Measurements from ENCODE around the gene SREBF1. TPM values are rescaled to one million over a fixed set of nuclear protein-coding genes. Genes with fewer than 3 reads are reported as not detected.
A peak's percentile ranks its signal among the peaks of the same experiment; 100 is the strongest.

The SREBF1 gene
- total and polyA plus RNA-seq, 5 donors, result 28.7 to 45.7 (median 40.5) TPM

DNA sequence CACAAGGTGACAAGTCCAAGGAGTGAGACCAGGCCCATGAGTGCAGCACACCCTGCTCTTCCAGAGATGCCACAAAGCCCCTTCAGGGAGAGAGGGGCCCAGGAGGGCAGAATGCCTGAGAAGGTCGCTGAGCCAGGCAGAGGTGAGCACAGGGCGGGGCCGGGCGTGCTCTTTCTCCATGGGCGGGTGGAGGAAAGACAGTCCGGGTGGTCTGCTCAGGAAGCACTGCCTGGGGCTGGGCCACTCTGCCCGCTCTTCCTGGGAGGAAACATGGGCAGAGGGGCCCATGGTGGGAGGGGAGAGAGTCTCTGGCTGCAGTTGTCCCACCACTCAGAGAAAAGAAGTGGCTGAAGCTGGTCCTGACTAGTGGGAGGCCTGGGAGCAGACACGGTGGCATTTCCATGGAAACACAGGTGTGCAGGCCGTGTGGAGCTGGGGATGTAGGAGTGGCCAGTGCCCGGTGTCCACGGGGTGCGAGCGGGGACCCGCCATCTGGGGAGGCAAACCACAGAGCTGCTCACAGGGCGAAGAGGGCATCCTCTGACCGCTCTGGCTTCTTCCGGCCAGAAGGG is 10.4 kb upstream of the SREBF1 start:
- H3K27me3 ChIP-seq (ENCODE audit: control insufficient read depth, insufficient read depth), result no peaks in the 10 kb centered on the region
- no peak for ATAC-seq
- H3K27ac ChIP-seq (ENCODE audit: low read length), result no peak overlapping the region
- no peak overlapping the region for H3K4me3 ChIP-seq (ENCODE audit: low read length)
- peak in 2 of 3 donors; percentile 35 to 55 for DNase-seq
- H3K9me3 ChIP-seq (ENCODE audit: control insufficient read depth, low read length), result no peaks in the 10 kb centered on the region
- peaks cover 17% of the 10 kb centered on the region for H3K4me1 ChIP-seq (ENCODE audit: control insufficient read depth, insufficient read depth, low read length)
- 80% methylated on average over 17 of the region's 17 CpGs for WGBS
- intact Hi-C loops (cut with DNase I), result loop anchor here in 1 of 4 donors (10.0 kb wide), 1 partner anchor 162 kb away; the partner anchor contains the start of gene RAI1

DNA sequence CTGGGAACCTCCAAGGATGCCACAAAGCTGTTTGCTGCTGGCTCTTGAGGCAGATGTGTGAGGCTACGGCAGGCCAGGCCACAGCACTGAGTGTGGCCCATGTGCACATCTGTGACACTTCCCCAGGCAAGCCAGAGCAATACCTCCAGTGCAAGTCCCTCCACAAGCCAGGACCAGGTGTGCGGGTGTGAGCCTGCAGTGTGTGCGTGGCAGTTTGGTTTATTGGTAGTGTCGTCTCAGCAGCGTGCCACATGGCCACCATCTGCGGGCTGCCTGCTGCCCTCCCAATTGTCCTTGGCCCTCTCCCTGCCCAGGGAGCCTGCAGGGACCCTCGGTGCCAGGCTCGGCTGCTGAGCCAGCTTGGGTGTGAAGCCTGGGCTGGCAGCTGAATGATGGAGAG is 9.9 kb upstream of the SREBF1 start:
- Histone ChIP-seq H3K4me1 (ENCODE audit: control insufficient read depth, insufficient read depth, low read length) (peaks cover 17% of the 10 kb centered on the region), H3K27me3 (ENCODE audit: control insufficient read depth, insufficient read depth) (no peaks in the 10 kb centered on the region), H3K9me3 (ENCODE audit: control insufficient read depth, low read length) (no peaks in the 10 kb centered on the region), H3K27ac (ENCODE audit: low read length) (no peak overlapping the region), H3K4me3 (ENCODE audit: low read length) (no peak overlapping the region)
- no peak for ATAC-seq
- DNase-seq, result peak in 2 of 3 donors; percentile 39 to 48
- intact Hi-C loops (cut with DNase I), result loop anchor here in 1 of 4 donors (10.0 kb wide), 1 partner anchor 162 kb away; the partner anchor contains the start of gene RAI1
- 91% methylated on average over 8 of the region's 8 CpGs for WGBS

DNA sequence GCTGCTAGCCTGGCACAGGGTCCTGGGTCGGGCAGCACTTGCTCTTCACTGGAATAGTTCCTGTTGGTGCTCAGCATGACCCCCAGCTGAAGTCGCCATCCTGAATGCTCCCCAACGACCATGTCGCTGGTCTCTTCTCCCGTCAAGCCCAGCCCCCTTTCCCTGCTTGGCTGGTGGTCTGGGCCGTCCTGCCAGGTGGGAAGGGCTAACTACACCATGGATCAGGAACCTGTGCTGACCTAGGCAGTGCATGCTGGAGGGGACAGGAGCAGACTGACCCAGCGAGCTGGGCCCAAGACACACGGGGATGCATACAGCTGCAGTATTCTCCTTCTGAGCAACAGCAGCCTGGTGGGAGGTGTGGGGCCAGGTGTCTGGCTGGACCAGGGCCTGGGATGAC is 9.2 kb upstream of the SREBF1 start:
- intact Hi-C loops (cut with DNase I), result loop anchor here in 1 of 4 donors (10.0 kb wide), 1 partner anchor 161 kb away; the partner anchor contains the start of gene RAI1
- Histone ChIP-seq H3K4me1 (ENCODE audit: control insufficient read depth, insufficient read depth, low read length) (peaks cover 17% of the 10 kb centered on the region), H3K27ac (ENCODE audit: low read length) (no peak overlapping the region), H3K9me3 (ENCODE audit: control insufficient read depth, low read length) (no peaks in the 10 kb centered on the region), H3K4me3 (ENCODE audit: low read length) (no peak overlapping the region), H3K27me3 (ENCODE audit: control insufficient read depth, insufficient read depth) (no peaks in the 10 kb centered on the region)
- ATAC-seq, result no peak
- WGBS, result 81% methylated on average over 8 of the region's 8 CpGs
- DNase-seq, result peak in 1 of 3 donors; percentile 51

DNA sequence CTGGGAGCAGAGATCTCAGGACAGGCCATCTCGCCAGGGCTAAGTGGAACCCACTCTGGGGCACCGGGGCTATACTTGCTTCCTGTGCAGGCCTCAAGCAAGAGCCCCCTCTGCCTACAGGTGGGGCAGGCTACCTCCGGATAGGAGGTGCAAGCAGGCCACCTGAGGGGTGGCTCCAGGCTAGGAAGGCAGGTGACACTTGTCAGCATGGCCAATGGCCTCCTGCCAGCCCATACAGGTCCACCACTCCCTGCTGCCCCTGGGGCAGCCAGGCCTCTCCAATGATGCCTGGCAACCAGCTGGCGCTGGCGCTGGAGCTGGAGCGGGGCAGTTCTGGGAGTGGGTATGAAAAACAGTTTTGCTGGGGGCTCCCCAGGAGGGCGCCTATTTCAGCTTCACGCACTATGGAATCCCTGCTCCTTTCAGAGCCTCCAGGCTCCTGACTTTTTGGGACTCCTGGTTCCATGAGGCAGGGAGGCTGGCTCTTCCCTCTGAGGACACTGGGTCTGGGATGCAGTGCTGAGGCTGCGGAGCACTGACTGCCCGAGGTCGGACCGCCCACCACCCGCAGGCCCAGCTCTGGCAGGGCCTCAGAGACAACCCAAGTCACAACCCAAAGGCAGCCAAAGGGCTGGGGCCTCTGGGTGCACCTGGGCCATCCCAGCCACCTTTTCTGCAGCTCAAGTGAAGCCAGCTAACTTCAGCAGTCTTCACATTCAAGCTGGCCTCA is 8.4 kb upstream of the SREBF1 start:
- WGBS, result 85% methylated on average over 13 of the region's 13 CpGs

DNA sequence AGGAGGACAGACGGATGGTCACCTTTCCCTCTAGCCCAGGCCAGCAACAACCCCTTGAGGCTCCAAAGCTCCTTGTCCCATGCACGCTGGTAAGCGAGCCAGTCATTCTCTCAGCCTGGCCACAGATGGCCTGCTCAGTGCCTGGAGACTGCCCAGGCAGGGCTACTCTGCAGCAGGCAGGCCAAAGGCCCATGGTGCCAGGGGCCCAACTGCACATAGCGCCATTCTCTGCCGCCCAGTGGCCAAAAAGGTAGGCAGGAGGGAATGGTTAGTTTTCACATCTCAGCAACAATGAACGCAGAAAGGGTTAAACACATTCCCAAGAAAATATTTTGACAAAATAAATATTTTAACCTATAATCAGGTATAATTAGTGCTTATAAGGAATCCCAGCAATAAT is 7.7 kb upstream of the SREBF1 start:
- H3K9me3 ChIP-seq (ENCODE audit: control insufficient read depth, low read length), result no peaks in the 10 kb centered on the region
- WGBS, result 89% methylated on average over 6 of the region's 6 CpGs
- intact Hi-C loops (cut with DNase I), result loop anchor here in 1 of 4 donors (10.0 kb wide), 1 partner anchor 160 kb away; the partner anchor contains the start of gene RAI1
- H3K27ac ChIP-seq (ENCODE audit: low read length), result no peak overlapping the region
- DNase-seq, result peak in 1 of 3 donors; percentile 34
- H3K27me3 ChIP-seq (ENCODE audit: control insufficient read depth, insufficient read depth), result no peaks in the 10 kb centered on the region
- H3K4me1 ChIP-seq (ENCODE audit: control insufficient read depth, insufficient read depth, low read length), result peaks cover 13% of the 10 kb centered on the region
- H3K4me3 ChIP-seq (ENCODE audit: low read length), result no peak overlapping the region
- no peak for ATAC-seq

More for the DNA sequence above, 8.4 kb upstream of the SREBF1 start:
- DNase-seq, result peak in 2 of 3 donors; percentile 51 to 55
- Histone ChIP-seq H3K27ac (ENCODE audit: low read length) (no peak overlapping the region), H3K9me3 (ENCODE audit: control insufficient read depth, low read length) (no peaks in the 10 kb centered on the region), H3K4me1 (ENCODE audit: control insufficient read depth, insufficient read depth, low read length) (peaks cover 17% of the 10 kb centered on the region), H3K4me3 (ENCODE audit: low read length) (no peak overlapping the region), H3K27me3 (ENCODE audit: control insufficient read depth, insufficient read depth) (no peaks in the 10 kb centered on the region)
- intact Hi-C loops (cut with DNase I), result loop anchor here in 1 of 4 donors (10.0 kb wide), 1 partner anchor 160 kb away; the partner anchor contains the start of gene RAI1
- no peak for ATAC-seq

DNA sequence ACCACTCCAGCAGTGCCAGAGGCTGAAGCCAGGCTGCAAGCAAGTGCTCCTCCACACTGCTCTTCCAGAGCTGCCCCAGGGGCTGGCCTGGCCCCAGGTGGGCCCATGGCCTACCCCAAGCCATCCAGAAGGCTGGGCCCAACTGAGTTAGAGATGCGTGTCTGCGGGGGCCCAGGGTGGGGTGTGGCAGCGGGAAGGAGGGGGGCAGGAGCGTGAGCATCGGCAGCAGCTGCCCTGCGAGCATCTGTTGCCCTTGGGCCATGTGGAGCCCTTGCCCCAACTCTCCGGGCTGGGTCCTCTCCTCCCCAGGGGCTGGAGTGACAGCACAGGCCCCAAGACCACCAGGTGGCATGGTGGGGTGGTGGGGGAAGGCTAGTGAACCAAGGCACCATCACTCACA is 7.3 kb upstream of the SREBF1 start:
- Histone ChIP-seq H3K4me1 (ENCODE audit: control insufficient read depth, insufficient read depth, low read length) (peaks cover 9% of the 10 kb centered on the region), H3K27ac (ENCODE audit: low read length) (no peak overlapping the region), H3K9me3 (ENCODE audit: control insufficient read depth, low read length) (no peaks in the 10 kb centered on the region), H3K4me3 (ENCODE audit: low read length) (no peak overlapping the region), H3K27me3 (ENCODE audit: control insufficient read depth, insufficient read depth) (no peaks in the 10 kb centered on the region)
- 83% methylated on average over 7 of the region's 7 CpGs for WGBS
- intact Hi-C loops (cut with DNase I), result loop anchor here in 1 of 4 donors (10.0 kb wide), 1 partner anchor 159 kb away; the partner anchor contains the start of gene RAI1
- ATAC-seq, result no peak
- DNase-seq, result no peak

DNA sequence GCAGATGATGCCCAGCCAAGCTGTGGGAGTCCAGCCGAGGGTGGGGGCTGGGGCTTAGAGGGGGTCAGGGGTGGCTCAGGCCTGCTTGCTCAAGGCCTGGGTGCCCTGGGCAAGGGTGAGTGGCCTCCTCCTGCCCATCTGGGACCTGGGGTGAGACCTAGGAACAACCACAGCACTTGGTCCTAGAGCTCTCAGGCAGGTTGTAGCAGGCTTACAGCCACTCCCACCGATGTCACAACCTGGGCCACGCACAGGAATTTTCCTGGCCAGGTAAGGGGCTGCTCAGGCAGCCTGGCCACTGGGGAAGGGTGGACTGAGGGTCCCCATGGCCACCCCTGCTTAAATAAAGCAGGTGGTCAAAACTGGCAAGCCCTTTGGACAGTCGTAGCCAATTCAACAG is 6.3 kb upstream of the SREBF1 start:
- H3K4me1 ChIP-seq (ENCODE audit: control insufficient read depth, insufficient read depth, low read length), result peaks cover 4% of the 10 kb centered on the region
- H3K27me3 ChIP-seq (ENCODE audit: control insufficient read depth, insufficient read depth), result no peaks in the 10 kb centered on the region
- no peak overlapping the region for H3K27ac ChIP-seq (ENCODE audit: low read length)
- WGBS, result 82% methylated on average over 4 of the region's 4 CpGs
- no peaks in the 10 kb centered on the region for H3K9me3 ChIP-seq (ENCODE audit: control insufficient read depth, low read length)
- DNase-seq (peak in 1 of 3 donors; percentile 39), ATAC-seq (no peak)
- intact Hi-C loops (cut with DNase I), result loop anchor here in 1 of 4 donors (10.0 kb wide), 1 partner anchor 158 kb away; the partner anchor contains the start of gene RAI1
- no peak overlapping the region for H3K4me3 ChIP-seq (ENCODE audit: low read length)

DNA sequence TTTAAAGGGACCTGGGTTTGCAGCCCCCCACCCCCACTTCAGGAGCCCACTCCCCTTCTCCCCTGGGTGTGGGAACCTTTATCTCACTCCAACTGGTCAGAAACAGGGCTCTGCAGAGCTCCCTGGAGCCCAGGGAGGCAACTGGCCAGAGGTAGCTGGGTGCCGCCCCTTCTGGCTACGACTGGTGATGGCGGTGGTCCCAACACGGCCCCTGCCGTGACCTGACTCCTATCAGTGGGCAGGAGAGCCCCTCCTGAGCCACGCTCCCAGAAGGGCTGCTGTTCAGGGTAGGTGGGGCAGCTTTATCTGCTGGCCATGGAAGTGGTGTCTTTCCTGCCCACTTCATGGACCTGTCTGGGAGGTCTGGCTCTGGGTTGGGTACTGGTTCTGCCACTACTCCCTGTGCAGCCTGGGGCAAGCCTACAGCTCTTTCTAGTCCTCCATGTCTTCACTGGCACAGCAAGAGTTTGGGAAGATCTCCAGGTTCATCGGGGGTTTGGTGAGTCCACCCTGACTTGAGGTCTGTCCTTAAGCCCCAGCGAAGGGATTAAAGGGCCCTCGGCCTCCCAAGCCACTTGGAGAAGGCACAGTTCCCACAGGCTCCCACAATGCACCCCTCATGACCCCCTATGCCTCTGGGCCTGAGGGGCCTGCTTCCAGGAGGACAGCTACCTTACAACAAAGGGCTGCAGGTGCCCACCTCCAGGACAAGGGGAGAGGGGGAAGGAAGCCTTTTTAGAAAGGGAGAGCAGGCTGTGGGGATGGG is 5.5 kb upstream of the SREBF1 start:
- Histone ChIP-seq H3K9me3 (ENCODE audit: control insufficient read depth, low read length) (no peaks in the 10 kb centered on the region), H3K27ac (ENCODE audit: low read length) (peak overlapping the region; percentile 80), H3K4me3 (ENCODE audit: low read length) (no peak overlapping the region), H3K27me3 (ENCODE audit: control insufficient read depth, insufficient read depth) (no peaks in the 10 kb centered on the region), H3K4me1 (ENCODE audit: control insufficient read depth, insufficient read depth, low read length) (peaks cover 11% of the 10 kb centered on the region)
- DNase-seq, result peak in 1 of 3 donors; percentile 71
- WGBS, result 43% methylated on average over 9 of the region's 9 CpGs
- ATAC-seq, result no peak
- intact Hi-C loops (cut with DNase I), result loop anchor here in 1 of 4 donors (10.0 kb wide), 1 partner anchor 157 kb away; the partner anchor contains the start of gene RAI1

DNA sequence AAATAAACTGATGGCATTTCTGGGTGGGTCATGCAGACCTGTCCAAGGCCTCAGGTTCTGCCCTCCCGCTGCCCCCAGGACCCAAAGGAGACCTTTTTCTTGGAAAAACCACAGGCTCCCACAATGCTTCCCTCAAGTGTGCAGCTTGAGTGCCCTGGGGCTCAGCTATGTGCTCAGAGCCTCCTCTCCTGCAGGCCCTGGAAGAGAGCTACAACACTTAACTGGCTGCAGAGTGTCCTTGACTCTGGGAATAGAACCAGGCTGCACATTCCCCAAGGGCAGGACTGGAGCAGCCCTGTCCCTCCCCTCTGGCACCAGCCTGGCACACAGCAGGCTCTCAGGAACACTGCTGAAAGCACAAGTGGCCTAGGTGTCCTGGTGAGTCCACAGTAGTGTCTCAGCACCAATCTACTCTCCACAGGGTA is 4.8 kb upstream of the SREBF1 start:
- intact Hi-C loops (cut with DNase I), result loop anchor here in 1 of 4 donors (10.0 kb wide), 1 partner anchor 157 kb away; the partner anchor contains the start of gene RAI1
- no peaks in the 10 kb centered on the region for H3K9me3 ChIP-seq (ENCODE audit: control insufficient read depth, low read length)
- H3K4me3 ChIP-seq (ENCODE audit: low read length), result no peak overlapping the region
- DNase-seq (peak in 2 of 3 donors; percentile 80 to 87), ATAC-seq (peak; percentile 15 to 51)
- H3K27ac ChIP-seq (ENCODE audit: low read length), result peak overlapping the region; percentile 87
- peaks cover 11% of the 10 kb centered on the region for H3K4me1 ChIP-seq (ENCODE audit: control insufficient read depth, insufficient read depth, low read length)
- H3K27me3 ChIP-seq (ENCODE audit: control insufficient read depth, insufficient read depth), result no peaks in the 10 kb centered on the region
- 61% methylated on average over 1 of the region's 1 CpG for WGBS

DNA sequence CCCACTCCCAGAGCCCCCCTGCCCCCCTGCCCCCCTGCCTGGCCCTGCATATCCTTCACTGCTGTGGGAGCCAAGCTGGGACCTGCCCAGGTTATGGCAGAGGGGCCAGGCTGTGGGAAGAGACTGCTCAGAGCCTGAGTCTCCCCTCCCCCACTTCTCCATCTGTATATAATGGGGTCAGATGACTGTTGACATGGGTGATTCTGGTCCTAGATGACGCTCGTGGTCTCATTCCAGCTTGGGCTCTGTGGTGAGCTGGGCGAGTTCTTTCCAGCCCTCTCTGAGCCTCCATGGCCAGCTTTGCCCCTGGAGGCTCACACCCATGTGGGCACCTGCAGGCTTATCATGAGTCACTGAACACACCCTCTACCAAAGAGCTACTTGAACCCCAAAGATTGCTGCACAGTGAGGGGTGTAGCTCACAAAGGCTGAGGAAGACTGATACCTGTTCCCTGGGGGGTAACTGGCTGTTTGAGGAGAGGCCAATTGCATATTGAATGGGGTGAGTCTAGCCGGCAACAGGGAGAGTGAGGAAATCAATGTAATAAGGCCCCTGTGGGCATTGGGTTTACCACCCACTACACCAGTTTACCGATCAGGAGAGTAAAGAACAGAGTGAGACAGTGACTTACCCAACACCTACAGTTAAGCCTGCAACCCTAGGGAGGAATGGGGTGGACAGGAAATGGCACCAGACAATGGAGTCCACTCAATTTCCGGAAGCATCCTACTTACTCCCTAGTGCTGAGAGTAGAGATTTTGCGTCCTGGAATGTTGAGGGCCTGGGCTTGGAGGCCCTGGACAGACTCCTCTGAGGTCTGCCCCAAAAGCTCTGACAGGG is 4.2 kb upstream of the SREBF1 start:
- no peaks in the 10 kb centered on the region for H3K27me3 ChIP-seq (ENCODE audit: control insufficient read depth, insufficient read depth)
- ATAC-seq (peak in 1 of 2 donors; percentile 0), DNase-seq (peak in 1 of 3 donors; percentile 15)
- intact Hi-C loops (cut with DNase I), result loop anchor here in 1 of 4 donors (10.0 kb wide), 1 partner anchor 156 kb away; the partner anchor contains the start of gene RAI1
- WGBS, result 38% methylated on average over 7 of the region's 7 CpGs
- peaks cover 11% of the 10 kb centered on the region for H3K4me1 ChIP-seq (ENCODE audit: control insufficient read depth, insufficient read depth, low read length)
- no peaks in the 10 kb centered on the region for H3K9me3 ChIP-seq (ENCODE audit: control insufficient read depth, low read length)
- no peak overlapping the region for H3K4me3 ChIP-seq (ENCODE audit: low read length)
- H3K27ac ChIP-seq (ENCODE audit: low read length), result peak overlapping the region; percentile 87
